ENCODE data around the gene RALGAPA2.
A peak's percentile ranks its signal among the peaks of the same experiment; 100 is the strongest.

Gene RALGAPA2

DNA sequence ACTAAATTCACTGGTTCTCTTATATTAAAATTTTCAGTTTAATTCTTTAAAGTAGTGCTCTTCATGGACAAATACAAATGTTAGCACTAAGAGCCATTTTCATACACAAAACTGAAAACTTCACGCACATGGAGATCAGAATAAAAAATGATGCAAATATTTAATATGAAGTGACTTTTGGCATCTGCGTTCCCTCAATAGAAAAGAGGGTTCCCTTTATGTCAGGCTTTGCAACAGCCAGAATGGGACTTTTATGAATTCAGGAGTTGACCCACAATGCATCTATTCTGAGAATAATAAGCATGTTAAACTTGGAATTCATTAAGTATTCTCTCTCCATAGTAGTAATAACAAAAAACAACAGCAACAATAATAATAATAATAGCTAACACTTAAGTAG, 218.7 kb downstream of the RALGAPA2 start:
- no peak for DNase-seq (ENCODE audit: low read depth)
- no peak for TF ChIP-seq CTCF (conservative IDR thresholded peaks at IDR 0.05; ENCODE audit: control insufficient read depth, insufficient read depth, low read depth, low read length)
- no peak overlapping the region for H3K4me3 ChIP-seq (ENCODE audit: control insufficient read depth, low read depth, low read length)

- H3K4me3 ChIP-seq (ENCODE audit: control insufficient read depth, low read depth, low read length) = no peak overlapping the region
- DNase-seq (ENCODE audit: low read depth) = no peak
- TF ChIP-seq CTCF (conservative IDR thresholded peaks at IDR 0.05; ENCODE audit: control insufficient read depth, insufficient read depth, low read depth, low read length) = no peak
Observed at GRCh38 chr20:20492521-20493332, 219.7 kb downstream of the RALGAPA2 start.

- H3K4me3 ChIP-seq (ENCODE audit: control insufficient read depth, low read depth, low read length) = no peak overlapping the region
- DNase-seq (ENCODE audit: low read depth) = no peak
- no peak for TF ChIP-seq CTCF (conservative IDR thresholded peaks at IDR 0.05; ENCODE audit: control insufficient read depth, insufficient read depth, low read depth, low read length)
Observed at GRCh38 chr20:20491784-20492264, 220.6 kb downstream of the RALGAPA2 start.

DNA sequence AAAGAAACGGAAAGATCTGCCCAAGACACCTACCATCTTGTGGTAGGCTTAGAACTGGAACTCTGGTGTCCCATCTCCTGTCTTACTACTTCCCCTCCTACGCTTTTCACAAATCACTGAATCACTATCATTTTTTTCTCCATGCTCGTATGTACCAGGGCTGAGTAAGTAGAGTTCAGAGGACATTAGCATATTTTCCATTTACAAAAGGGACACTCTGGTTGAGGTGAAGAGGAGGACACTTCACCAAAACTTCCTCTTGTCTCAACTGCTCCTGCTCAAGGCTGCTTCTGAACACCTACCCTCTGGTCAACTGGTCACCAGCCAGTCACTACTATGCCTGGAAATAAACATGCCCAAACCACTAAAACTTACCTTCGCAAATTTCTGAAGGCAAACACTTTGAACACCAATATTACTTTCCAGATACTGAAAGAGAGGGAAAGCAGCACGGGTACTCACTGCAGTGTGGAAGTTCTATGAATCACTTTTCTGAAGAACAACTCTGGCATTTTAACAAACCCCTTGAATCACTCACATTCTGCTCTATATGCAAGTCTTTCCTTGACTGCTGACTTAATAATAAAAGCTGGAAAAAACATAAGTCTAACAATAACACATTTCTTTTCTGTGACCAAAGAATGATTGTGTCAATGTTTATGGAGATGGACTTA, 221.2 kb downstream of the RALGAPA2 start:
- H3K4me3 ChIP-seq (ENCODE audit: control insufficient read depth, low read depth, low read length) = no peak overlapping the region
- DNase-seq (ENCODE audit: low read depth) = peak; percentile 61
- no peak for TF ChIP-seq CTCF (conservative IDR thresholded peaks at IDR 0.05; ENCODE audit: control insufficient read depth, insufficient read depth, low read depth, low read length)

DNA sequence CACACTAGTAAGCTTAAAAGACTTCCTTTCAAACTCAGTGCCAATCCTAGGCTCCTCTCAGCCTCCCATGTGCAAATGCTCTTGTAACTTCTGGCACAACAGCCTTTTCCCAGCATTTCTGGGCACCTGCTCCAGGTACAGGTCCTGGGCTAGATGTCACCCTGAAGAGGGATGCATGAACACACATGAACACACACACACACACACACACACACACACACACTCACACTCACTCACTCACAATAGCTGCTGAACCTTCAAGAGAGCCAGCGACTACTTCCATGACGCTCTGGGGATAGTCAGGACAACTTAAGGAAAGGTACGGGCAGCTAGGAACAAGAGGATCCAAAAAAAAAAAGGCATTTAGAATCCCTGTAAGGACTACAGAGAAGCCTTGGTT, 221.8 kb downstream of the RALGAPA2 start:
- no peak for DNase-seq (ENCODE audit: low read depth)
- no peak for TF ChIP-seq CTCF (conservative IDR thresholded peaks at IDR 0.05; ENCODE audit: control insufficient read depth, insufficient read depth, low read depth, low read length)
- H3K4me3 ChIP-seq (ENCODE audit: control insufficient read depth, low read depth, low read length) = no peak overlapping the region

DNA sequence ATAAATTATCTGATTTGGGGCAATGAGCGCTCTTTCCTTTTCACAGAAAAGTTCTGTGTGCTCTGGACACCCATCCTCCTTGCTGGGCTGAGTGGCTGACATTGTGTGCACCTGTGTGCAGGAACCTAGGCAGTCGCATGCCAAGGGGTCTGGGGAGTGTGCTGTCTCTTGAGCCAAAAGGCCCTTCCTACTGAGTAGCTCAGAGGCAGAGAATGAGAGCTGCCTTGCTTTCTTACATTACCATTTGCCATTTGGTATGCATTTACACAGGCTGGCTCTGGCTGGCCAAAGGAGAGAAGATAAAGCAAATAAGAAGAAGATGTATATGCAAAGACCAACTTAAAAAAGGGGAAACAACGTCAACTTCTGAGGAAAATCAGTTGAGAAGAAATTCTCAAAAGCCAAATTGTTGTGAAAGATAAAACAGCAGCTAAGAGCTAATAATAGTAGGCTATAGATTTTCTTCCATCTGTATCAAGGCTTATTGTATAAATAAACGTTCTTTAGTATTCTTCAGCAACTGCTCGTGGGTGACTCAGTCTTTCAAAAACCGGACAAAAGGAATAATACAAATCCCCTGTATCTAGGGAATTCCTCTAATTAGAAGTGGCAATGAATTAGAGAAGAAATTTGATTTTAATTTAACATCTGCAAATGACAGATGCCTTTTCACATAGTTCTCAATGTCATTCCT, 222.6 kb downstream of the RALGAPA2 start:
- H3K4me3 ChIP-seq (ENCODE audit: control insufficient read depth, low read depth, low read length) = no peak overlapping the region
- DNase-seq (ENCODE audit: low read depth) = no peak
- no peak for TF ChIP-seq CTCF (conservative IDR thresholded peaks at IDR 0.05; ENCODE audit: control insufficient read depth, insufficient read depth, low read depth, low read length)

Data from fibroblast of mammary gland (primary cell).